ENCODE measurements around the gene HTR6.

GRCh38 chr1:19717467-19717866 lies 52.8 kb downstream of the HTR6 start:
- TF ChIP-seq YY1 (IDR thresholded peaks at IDR 0.05; ENCODE audit: low read depth) (no peak), EGR1 (IDR thresholded peaks at IDR 0.05) (no peak), RAD21 (IDR thresholded peaks at IDR 0.05; ENCODE audit: low read depth) (no peak), CREB1 (IDR thresholded peaks at IDR 0.05; ENCODE audit: low read depth) (no peak), REST (IDR thresholded peaks at IDR 0.05; ENCODE audit: low read depth) (no peak), TEAD4 (IDR thresholded peaks at IDR 0.05) (no peak), ZBTB7A (IDR thresholded peaks at IDR 0.05; ENCODE audit: low read depth) (no peak), MAX (IDR thresholded peaks at IDR 0.05) (no peak), CEBPB (IDR thresholded peaks at IDR 0.05) (no peak), TAF1 (IDR thresholded peaks at IDR 0.05; ENCODE audit: low read depth) (no peak), EP300 (IDR thresholded peaks at IDR 0.05; ENCODE audit: borderline replicate concordance) (no peak)
